PC-9 (cell line): ENCODE data around the gene MUSK. TPM values are rescaled to one million over a fixed set of nuclear protein-coding genes. Genes with fewer than 3 reads are reported as not detected.

Source experiments
- BruUV-seq: library from RNA; stranded (reverse); fragments of 400-500 nt; replicated peaks from 2 replicates; lab custom pipeline; 2021; lab: Mats Ljungman, UMichigan
- CTCF ChIA-PET: fragments of 300-600 bp; sonication (Branson Sonifier 250); formaldehyde crosslinking; loops from one replicate; lab custom pipeline; 2022; ENCODE audit warnings: antibody characterized with exemption; lab: Charles Lee
- POLR2A ChIA-PET: fragments of 300-600 bp; sonication (Branson Sonifier 250); formaldehyde crosslinking; loops from one replicate; lab custom pipeline; 2022; ENCODE audit warnings: antibody characterized with exemption; ENCODE audit not compliant: unreplicated experiment; lab: Charles Lee
- DNase-seq, 2 experiments: peaks; one replicate each; pipeline versions ENCODE4 v3.0.0 to v3.0.0-alpha.2; 2015 to 2022; ENCODE audit warnings: mixed read lengths in 1 of 2
- H2AFZ ChIP-seq: fragments of 200-600 bp; sonication (generic); 2 replicates; pipeline ENCODE4 v1.8.1; 2017; ENCODE audit warnings: antibody characterized with exemption
- H3F3A ChIP-seq: fragments of 200-600 bp; sonication (generic); 2 replicates; pipeline ENCODE4 v1.8.1; 2017; ENCODE audit warnings: antibody characterized with exemption, mild to moderate bottlenecking, low read depth; ENCODE audit not compliant: insufficient read depth
- H3K27ac ChIP-seq: fragments of 200-600 bp; sonication (generic); 2 replicates; pipeline ENCODE4 v1.6.1; 2016; ENCODE audit warnings: mixed run types
- H3K27me3 ChIP-seq: fragments of 200-600 bp; sonication (generic); 2 replicates; pipeline ENCODE4 v1.6.1; 2016; ENCODE audit warnings: low read depth, mixed run types; ENCODE audit not compliant: insufficient read depth
- H3K36me3 ChIP-seq: fragments of 200-600 bp; sonication (generic); 2 replicates; pipeline ENCODE4 v1.6.1; 2016; ENCODE audit warnings: low read depth, mixed run types
- H3K4me1 ChIP-seq: fragments of 200-600 bp; sonication (generic); replicated peaks from 2 replicates; pipeline ENCODE4 v1.6.1; 2016; ENCODE audit warnings: mixed run types; ENCODE audit not compliant: insufficient read depth
- H3K4me2 ChIP-seq: fragments of 200-600 bp; sonication (generic); 2 replicates; pipeline ENCODE4 v1.6.1; 2017; ENCODE audit warnings: mixed run types
- H3K4me3 ChIP-seq: fragments of 200-600 bp; sonication (generic); 2 replicates; pipeline ENCODE4 v1.6.1; 2016; ENCODE audit warnings: mixed run types
- H3K79me2 ChIP-seq: fragments of 200-600 bp; sonication (generic); 2 replicates; pipeline ENCODE4 v1.6.1; 2017; ENCODE audit warnings: low read depth, mixed run types
- H3K9me2 ChIP-seq: fragments of 200-600 bp; sonication (generic); 2 replicates; pipeline ENCODE4 v1.8.1; 2017; ENCODE audit warnings: mild to moderate bottlenecking; ENCODE audit not compliant: insufficient read depth
- H3K9me3 ChIP-seq: fragments of 200-600 bp; sonication (generic); 2 replicates; pipeline ENCODE4 v1.8.1; 2016; ENCODE audit warnings: low read depth; ENCODE audit not compliant: insufficient read depth
- H4K20me1 ChIP-seq: fragments of 200-600 bp; sonication (generic); 2 replicates; pipeline ENCODE4 v1.8.1; 2017; ENCODE audit not compliant: insufficient read depth
- CTCF ChIP-seq: fragments of 200-600 bp; sonication (generic); conservative IDR thresholded peaks from 2 replicates; pipeline ENCODE4 v1.6.1; 2017; ENCODE audit warnings: mixed run types, antibody characterized with exemption, mild to moderate bottlenecking, moderate library complexity
- EZH2 ChIP-seq: fragments of 200-600 bp; sonication (generic); IDR thresholded peaks from 2 replicates; pipeline ENCODE4 v1.8.0; 2017; ENCODE audit warnings: antibody characterized with exemption, low read depth
- intact Hi-C: fragments of 100-400 bp; cut with micrococcal nuclease; formaldehyde crosslinking; loops from one replicate; pipeline ENCODE4 v1.10.0; 2022; ENCODE audit not compliant: unreplicated experiment
- total RNA-seq: library from RNA; stranded (reverse); gene quantifications from 2 replicates; pipeline ENCODE4 v1.2.3, GENCODE V29; 2021

MUSK gene
- total RNA-seq, 1 experiment from 2014 or later: not detected

DNA sequence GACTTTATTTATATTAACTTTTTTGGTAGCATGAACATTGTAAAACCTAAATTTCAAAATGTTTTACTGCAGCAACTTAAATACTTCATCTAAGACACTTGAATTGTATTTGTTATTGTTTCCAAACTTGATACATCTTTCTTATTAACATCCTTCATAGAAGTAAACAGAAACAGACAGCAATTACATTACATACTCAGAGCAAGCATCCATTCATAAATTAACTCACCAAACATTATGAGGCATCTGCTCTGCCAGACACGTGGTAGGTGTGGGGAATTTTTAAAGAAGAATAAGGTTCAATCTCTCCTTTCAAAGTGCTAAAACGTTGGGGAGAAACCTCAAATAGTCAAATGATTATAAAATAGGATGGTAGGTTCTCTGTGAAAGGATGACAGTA is 130.8 kb downstream of the MUSK start:
- peaks cover 14% of the 10 kb centered on the region for H3F3A ChIP-seq
- no peaks in the 10 kb centered on the region for H3K27me3 ChIP-seq
- H3K79me2 ChIP-seq: no peaks in the 10 kb centered on the region
- intact Hi-C loops: no loop called here
- H3K4me2 ChIP-seq: no peak overlapping the region
- H2AFZ ChIP-seq: no peak overlapping the region
- ChIA-PET POLR2A (no interaction called here), CTCF (no interaction called here)
- BruUV-seq: no TSS peak
- H3K36me3 ChIP-seq: no peaks in the 10 kb centered on the region
- no peak for DNase-seq
- peaks cover 25% of the 10 kb centered on the region for H3K4me1 ChIP-seq
- TF ChIP-seq EZH2: no peak
- TF ChIP-seq CTCF: no peak
- H3K4me3 ChIP-seq: no peak overlapping the region
- peaks cover 16% of the 10 kb centered on the region; the same call in 1 of the 2 replicates for H3K9me3 ChIP-seq
- no peaks in the 10 kb centered on the region for H3K9me2 ChIP-seq
- no peaks in the 10 kb centered on the region for H4K20me1 ChIP-seq
- H3K27ac ChIP-seq: no peak overlapping the region

- H3K4me1 ChIP-seq: peaks cover 25% of the 10 kb centered on the region
- no peaks in the 10 kb centered on the region for H3K79me2 ChIP-seq
- no peak overlapping the region for H3K4me3 ChIP-seq
- no peak for DNase-seq
- H3F3A ChIP-seq: peaks cover 14% of the 10 kb centered on the region
- BruUV-seq: no TSS peak
- H3K4me2 ChIP-seq: no peak overlapping the region
- H3K9me2 ChIP-seq: no peaks in the 10 kb centered on the region
- H2AFZ ChIP-seq: no peak overlapping the region
- H3K36me3 ChIP-seq: no peaks in the 10 kb centered on the region
- H3K9me3 ChIP-seq: peaks cover 16% of the 10 kb centered on the region; the same call in 1 of the 2 replicates
- ChIA-PET CTCF (interaction anchor here (0.6 kb wide), 1 partner anchor 632 kb away, joined by 4 read pairs; no protein-coding TSS in a partner anchor), POLR2A (no interaction called here)
- intact Hi-C loops: no loop called here
- H3K27ac ChIP-seq: no peak overlapping the region
- no peak for TF ChIP-seq CTCF
- TF ChIP-seq EZH2: no peak
- H3K27me3 ChIP-seq: no peaks in the 10 kb centered on the region
- no peaks in the 10 kb centered on the region for H4K20me1 ChIP-seq
Observed at GRCh38 chr9:110801426-110801825, 132.8 kb downstream of the MUSK start.

DNA sequence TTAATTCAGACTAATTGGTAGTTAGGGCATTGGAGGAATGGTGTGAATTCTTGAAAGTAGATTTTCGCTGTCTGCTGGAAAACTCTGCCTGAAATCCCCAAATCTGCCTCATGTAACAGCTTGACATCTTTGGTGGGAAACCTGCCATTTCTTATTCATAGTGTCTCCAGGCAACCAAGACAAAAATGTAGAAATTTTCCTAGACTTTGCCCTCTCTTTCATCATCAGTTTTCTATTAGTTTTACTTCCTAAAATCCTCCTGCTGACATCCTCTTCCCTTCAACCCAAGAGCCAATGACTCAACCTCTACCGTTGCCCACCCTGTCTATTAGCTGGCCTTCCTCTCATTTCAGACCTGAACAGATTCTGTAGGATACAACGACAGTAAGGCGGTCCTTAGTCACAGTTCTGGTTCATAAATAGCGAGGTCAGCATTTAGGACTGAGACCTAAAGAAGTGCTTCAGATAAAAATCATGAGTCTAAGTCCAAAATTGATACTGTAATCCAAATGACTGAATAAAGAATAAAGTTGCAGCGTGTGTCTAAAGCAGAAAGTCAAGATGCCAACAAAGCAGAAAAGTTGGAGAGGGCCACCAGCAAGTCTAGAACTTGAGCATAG is 133.9 kb downstream of the MUSK start:
- DNase-seq: no peak
- Histone ChIP-seq H3K79me2 (no peaks in the 10 kb centered on the region), H3K27me3 (no peaks in the 10 kb centered on the region), H3K4me2 (no peak overlapping the region), H4K20me1 (no peaks in the 10 kb centered on the region), H2AFZ (no peak overlapping the region), H3K36me3 (no peaks in the 10 kb centered on the region), H3K9me3 (peaks cover 16% of the 10 kb centered on the region; the same call in 1 of the 2 replicates), H3K4me3 (no peak overlapping the region), H3F3A (peaks cover 9% of the 10 kb centered on the region), H3K9me2 (no peaks in the 10 kb centered on the region), H3K27ac (no peak overlapping the region), H3K4me1 (peaks cover 20% of the 10 kb centered on the region)
- intact Hi-C loops: no loop called here
- TF ChIP-seq CTCF (no peak), EZH2 (no peak)
- ChIA-PET CTCF (no interaction called here), POLR2A (no interaction called here)
- no TSS peak for BruUV-seq
